ENCODE results near the gene BOD1.

GRCh38 chr5:173563246-173563645 is 53.2 kb downstream of the BOD1 start:
- no peak for TF ChIP-seq CTCF (IDR thresholded peaks at IDR 0.05 in 4 of 5, conservative IDR thresholded peaks at IDR 0.05 in 1 of 5)
- TF ChIP-seq POLR2A (IDR thresholded peaks at IDR 0.05): no peak
